Vagina (tissue), 2 donors: ENCODE data around the gene DENND1A.

Source experiments
- CTCF ChIP-seq, 3 experiments: fragments of 450-650 bp in 2 of 3; fragments of 200-600 bp in 1 of 3; sonication (generic) in 1 of 3; IDR thresholded peaks; one replicate each; pipeline ENCODE4 v1.5.1; 2017 to 2019; ENCODE audit warnings: antibody characterized with exemption in 3 of 3, mild to moderate bottlenecking in 2 of 3, moderate library complexity in 2 of 3
- POLR2A ChIP-seq, 2 donors: fragments of 450-650 bp; IDR thresholded peaks; one replicate each; pipeline ENCODE4 v1.6.1; 2017; ENCODE audit warnings: antibody characterized with exemption in 2 of 2, mild to moderate bottlenecking in 2 of 2, moderate library complexity in 2 of 2
- POLR2AphosphoS5 ChIP-seq, 2 donors: sonication (generic); formaldehyde crosslinking; IDR thresholded peaks; one replicate each; pipeline ENCODE4 v1.9.0; 2017; ENCODE audit warnings: antibody characterized with exemption in 2 of 2, mild to moderate bottlenecking in 2 of 2, low read depth in 1 of 2; ENCODE audit not compliant: insufficient read depth in 1 of 2

GRCh38 chr9:123525957-123526356, 404.0 kb downstream of the DENND1A start:
- TF ChIP-seq CTCF (IDR thresholded peaks at IDR 0.05), result no peak
- TF ChIP-seq POLR2A (IDR thresholded peaks at IDR 0.05), result no peak
- no peak for TF ChIP-seq POLR2AphosphoS5 (IDR thresholded peaks at IDR 0.05; ENCODE audit: insufficient read depth in 1 of 2, low read depth in 1 of 2)
